Measurements from ENCODE around the gene CUX1.

GRCh38 chr7:102216573-102217314 lies 399.3 kb downstream of the CUX1 start:
- no peak; the same call in 1 of the 2 replicates for TF ChIP-seq GATA3 (IDR thresholded peaks at IDR 0.05; ENCODE audit: low read depth, low read length)
- TF ChIP-seq GATA2 (IDR thresholded peaks at IDR 0.05; ENCODE audit: low read depth, low read length) = peak; percentile 83

Data from SH-SY5Y (cell line).